OCI-LY7 (cell line): ENCODE measurements around the gene MYLK. TPM values are rescaled to one million over a fixed set of nuclear protein-coding genes. Genes with fewer than 3 reads are reported as not detected.
"Not testable (repeated sequence)": the region's sequence is repeated elsewhere in the genome, so short reads cannot be mapped to it uniquely, and the experiment has no call there.

Experiments used
- BruUV-seq: library from RNA; stranded (reverse); fragments of 400-500 nt; replicated peaks from 2 replicates; lab custom pipeline; 2021; lab: Mats Ljungman, UMichigan
- CTCF ChIA-PET: fragments of 300-600 bp; sonication (Branson Sonifier 250); formaldehyde crosslinking; loops from one replicate; lab custom pipeline; 2022; ENCODE audit warnings: antibody characterized with exemption; ENCODE audit not compliant: unreplicated experiment; lab: Charles Lee
- POLR2A ChIA-PET: fragments of 300-600 bp; sonication (Branson Sonifier 250); formaldehyde crosslinking; loops from one replicate; lab custom pipeline; 2022; ENCODE audit warnings: antibody characterized with exemption; lab: Charles Lee
- DNase-seq: peaks from one replicate; pipeline ENCODE4 v3.0.0-alpha.2; 2015; ENCODE audit warnings: low spot score
- H2AFZ ChIP-seq: fragments of 200-600 bp; sonication (generic), shearing (Covaris generic); 2 replicates; pipeline ENCODE4 v1.6.1; 2014; ENCODE audit warnings: mild to moderate bottlenecking, antibody characterized with exemption, low read length, moderate library complexity
- H3K27ac ChIP-seq: fragments of 200-600 bp; sonication (generic); 2 replicates; pipeline ENCODE4 v1.5.1; 2014; ENCODE audit warnings: mixed run types, low read depth, mild to moderate bottlenecking, moderate library complexity, low read length, inconsistent platforms; ENCODE audit not compliant: poor library complexity, severe bottlenecking
- H3K36me3 ChIP-seq: fragments of 200-600 bp; sonication (generic); 2 replicates; pipeline ENCODE4 v1.6.1; 2014; ENCODE audit warnings: mild to moderate bottlenecking, antibody characterized with exemption, low read length, moderate library complexity, mixed read lengths; ENCODE audit not compliant: insufficient read depth
- H3K4me1 ChIP-seq: fragments of 200-600 bp; sonication (generic); 2 replicates; pipeline ENCODE4 v1.5.1; 2014; ENCODE audit warnings: mild to moderate bottlenecking, low read length; ENCODE audit not compliant: insufficient read depth, poor library complexity, severe bottlenecking
- H3K4me2 ChIP-seq: fragments of 200-600 bp; sonication (generic); 2 replicates; pipeline ENCODE4 v1.6.1; 2014; ENCODE audit warnings: mild to moderate bottlenecking, low read length
- H3K4me3 ChIP-seq: fragments of 200-600 bp; sonication (generic); 2 replicates; pipeline ENCODE4 v1.5.1; 2014; ENCODE audit warnings: mild to moderate bottlenecking, low read depth, low read length; ENCODE audit not compliant: poor library complexity, severe bottlenecking
- H3K79me2 ChIP-seq: fragments of 200-600 bp; sonication (generic); 2 replicates; pipeline ENCODE4 v1.6.1; 2016; ENCODE audit warnings: low read depth, mild to moderate bottlenecking, low read length, moderate library complexity, mixed read lengths; ENCODE audit not compliant: insufficient read depth
- H3K9me2 ChIP-seq: fragments of 200-600 bp; sonication (generic); 2 replicates; pipeline ENCODE4 v1.6.1; 2016; ENCODE audit warnings: mild to moderate bottlenecking, low read length, mixed read lengths; ENCODE audit not compliant: insufficient read depth
- H3K9me3 ChIP-seq: fragments of 200-600 bp; sonication (generic); 2 replicates; pipeline ENCODE4 v1.6.1; 2014; ENCODE audit warnings: mild to moderate bottlenecking, mixed run types, low read length, mixed read lengths
- H4K20me1 ChIP-seq: fragments of 200-600 bp; sonication (generic); 2 replicates; pipeline ENCODE4 v1.6.1; 2014; ENCODE audit warnings: mild to moderate bottlenecking, antibody characterized with exemption, low read length, moderate library complexity, mixed read lengths; ENCODE audit not compliant: insufficient read depth
- CTCF ChIP-seq: fragments of 200-600 bp; sonication (generic); conservative IDR thresholded peaks from 2 replicates; pipeline ENCODE4 v1.5.1; 2014; ENCODE audit warnings: mild to moderate bottlenecking, antibody characterized with exemption, low read length, moderate library complexity, mixed read lengths
- EZH2phosphoT487 ChIP-seq: fragments of 200-600 bp; sonication (generic); IDR thresholded peaks from 2 replicates; pipeline ENCODE4 v1.6.1; 2018; ENCODE audit warnings: low read depth, borderline replicate concordance, mild to moderate bottlenecking, mixed run types, antibody characterized with exemption, low read length, moderate library complexity, mixed read lengths
- intact Hi-C: fragments of 100-400 bp; cut with micrococcal nuclease; formaldehyde crosslinking; loops from one replicate; pipeline ENCODE4 v1.10.0; 2022; ENCODE audit not compliant: unreplicated experiment
- total RNA-seq, 2 experiments: library from RNA; depleted of rRNA in 1 of 2; stranded (reverse); fragments of >200 nt in 1 of 2; shearing (Covaris generic) in 1 of 2; gene quantifications; 2 replicates each; pipeline ENCODE4 v1.2.3, GENCODE V29; 2014 to 2022

The MYLK gene
- total RNA-seq, 2 experiments from 2014 or later = not detected

- Histone ChIP-seq H3K4me1 (no peaks in the 10 kb centered on the region), H3K9me2 (no peaks in the 10 kb centered on the region), H3K36me3 (no peaks in the 10 kb centered on the region), H3K9me3 (no peaks in the 10 kb centered on the region), H3K4me3 (no peak overlapping the region), H2AFZ (no peak overlapping the region), H4K20me1 (no peaks in the 10 kb centered on the region), H3K4me2 (no peak overlapping the region), H3K27ac (no peak overlapping the region), H3K79me2 (no peaks in the 10 kb centered on the region)
- intact Hi-C loops = no loop called here
- BruUV-seq = no TSS peak
- CTCF ChIA-PET = interaction anchor here (0.6 kb wide), 2 partner anchors 15 to 350 kb away, joined by 3 read pairs; no protein-coding TSS in a partner anchor
- no peak for DNase-seq
- TF ChIP-seq CTCF = no peak
- no peak for TF ChIP-seq EZH2phosphoT487
- POLR2A ChIA-PET = no interaction called here
These were observed 143.7 kb downstream of the MYLK start for GRCh38 chr3:123740391-123740822.

- Histone ChIP-seq H2AFZ (no peak overlapping the region), H3K79me2 (no peaks in the 10 kb centered on the region), H3K4me1 (no peaks in the 10 kb centered on the region), H3K4me2 (no peak overlapping the region), H3K27ac (no peak overlapping the region), H3K9me3 (no peaks in the 10 kb centered on the region), H4K20me1 (no peaks in the 10 kb centered on the region), H3K4me3 (no peak overlapping the region), H3K36me3 (no peaks in the 10 kb centered on the region), H3K9me2 (no peaks in the 10 kb centered on the region)
- no peak for DNase-seq
- POLR2A ChIA-PET = no interaction called here
- CTCF ChIA-PET = no interaction called here
- BruUV-seq = no TSS peak
- intact Hi-C loops = no loop called here
- TF ChIP-seq CTCF = no peak
- TF ChIP-seq EZH2phosphoT487 = no peak
These were observed 144.4 kb downstream of the MYLK start for GRCh38 chr3:123739754-123740153.

- Histone ChIP-seq H3K27ac (no peak overlapping the region), H3K4me2 (no peak overlapping the region), H4K20me1 (no peaks in the 10 kb centered on the region), H3K4me1 (no peaks in the 10 kb centered on the region), H3K79me2 (no peaks in the 10 kb centered on the region), H3K4me3 (no peak overlapping the region), H2AFZ (no peak overlapping the region), H3K36me3 (no peaks in the 10 kb centered on the region), H3K9me3 (no peaks in the 10 kb centered on the region), H3K9me2 (no peaks in the 10 kb centered on the region)
- intact Hi-C loops = no loop called here
- ChIA-PET POLR2A (no interaction called here), CTCF (no interaction called here)
- DNase-seq = no peak
- BruUV-seq = no TSS peak
- TF ChIP-seq CTCF (no peak), EZH2phosphoT487 (no peak)
These were observed 145.0 kb downstream of the MYLK start for GRCh38 chr3:123739106-123739505.

- H3K4me2 ChIP-seq, CTCF ChIA-PET, BruUV-seq: not testable (repeated sequence)
These were observed 145.6 kb downstream of the MYLK start for GRCh38 chr3:123738522-123738921.

More at GRCh38 chr3:123738522-123738921, 145.6 kb downstream of the MYLK start:
- H3K9me2 ChIP-seq, POLR2A ChIA-PET, H3K4me3 ChIP-seq, intact Hi-C loops, H3K9me3 ChIP-seq, H4K20me1 ChIP-seq, H3K4me1 ChIP-seq, H2AFZ ChIP-seq, H3K36me3 ChIP-seq, H3K27ac ChIP-seq, H3K79me2 ChIP-seq, DNase-seq: not testable (repeated sequence)
